HPDE6-E6E7 (cell line): Measurements from ENCODE around the gene RRAS2.
"Not testable (repeated sequence)": the region's sequence is repeated elsewhere in the genome, so short reads cannot be mapped to it uniquely, and the experiment has no call there.

Experiments
- DNase-seq: peaks from one replicate; pipeline ENCODE4 v3.0.0; 2011; ENCODE audit warnings: missing footprints; ENCODE audit errors: extremely low spot score

RRAS2 gene

DNA sequence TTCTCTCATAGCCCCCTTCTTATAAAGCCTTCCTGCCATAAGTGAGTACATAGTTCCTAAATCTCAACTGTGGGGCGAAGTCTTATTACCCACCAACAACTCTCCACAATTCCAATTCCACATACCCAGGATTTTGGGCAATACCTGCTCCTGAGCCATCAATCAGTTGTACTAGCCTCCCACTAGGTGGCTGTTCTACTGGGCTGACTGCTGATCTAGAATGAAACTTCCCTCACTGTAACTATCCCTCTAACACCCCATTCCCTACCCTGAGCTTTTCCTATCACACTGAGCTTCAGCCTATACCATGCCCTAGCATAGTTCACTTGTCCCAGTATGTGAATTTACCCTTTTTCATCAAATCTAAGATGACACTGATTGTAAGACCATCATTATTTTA lies 52.5 kb downstream of the RRAS2 start:
- no peak for DNase-seq

DNA sequence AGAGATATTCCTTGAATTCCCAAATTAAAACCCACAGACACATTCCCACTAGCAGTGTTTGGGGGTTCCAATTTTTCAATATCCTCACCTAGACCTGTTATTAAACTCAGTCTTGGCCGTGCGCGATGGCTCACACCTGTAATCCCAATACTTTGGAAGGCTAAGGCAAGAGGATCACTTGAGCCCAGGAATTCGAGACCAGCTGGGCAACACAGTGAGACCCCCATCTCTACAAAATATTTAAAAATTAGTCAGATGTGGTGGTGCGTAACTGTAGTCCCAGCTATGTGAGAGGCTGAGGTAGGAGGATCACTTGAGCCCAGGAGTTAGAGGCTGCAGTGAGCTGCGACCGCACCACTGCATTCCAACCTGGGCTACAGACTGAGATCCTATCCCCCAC lies 53.3 kb downstream of the RRAS2 start:
- no peak for DNase-seq

DNA sequence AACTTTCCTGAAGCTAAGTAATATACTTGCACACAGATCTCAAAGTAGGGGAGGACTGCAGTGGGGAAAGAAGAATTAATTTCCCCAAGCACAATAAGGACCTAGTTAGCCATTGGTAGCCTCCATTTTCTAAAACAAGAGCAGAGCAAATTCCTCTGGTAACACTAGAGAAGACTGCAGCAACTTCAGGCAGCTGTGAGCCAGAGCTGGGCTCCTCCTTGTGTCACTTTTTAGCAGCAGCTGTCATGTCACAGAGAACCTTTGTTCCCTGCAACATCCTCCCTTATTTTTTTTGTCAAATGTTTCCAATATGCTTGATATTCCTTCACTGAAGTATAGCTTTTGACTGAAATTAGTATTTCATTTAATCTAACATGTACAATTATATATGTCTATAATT lies 54.4 kb downstream of the RRAS2 start:
- no peak for DNase-seq

DNA sequence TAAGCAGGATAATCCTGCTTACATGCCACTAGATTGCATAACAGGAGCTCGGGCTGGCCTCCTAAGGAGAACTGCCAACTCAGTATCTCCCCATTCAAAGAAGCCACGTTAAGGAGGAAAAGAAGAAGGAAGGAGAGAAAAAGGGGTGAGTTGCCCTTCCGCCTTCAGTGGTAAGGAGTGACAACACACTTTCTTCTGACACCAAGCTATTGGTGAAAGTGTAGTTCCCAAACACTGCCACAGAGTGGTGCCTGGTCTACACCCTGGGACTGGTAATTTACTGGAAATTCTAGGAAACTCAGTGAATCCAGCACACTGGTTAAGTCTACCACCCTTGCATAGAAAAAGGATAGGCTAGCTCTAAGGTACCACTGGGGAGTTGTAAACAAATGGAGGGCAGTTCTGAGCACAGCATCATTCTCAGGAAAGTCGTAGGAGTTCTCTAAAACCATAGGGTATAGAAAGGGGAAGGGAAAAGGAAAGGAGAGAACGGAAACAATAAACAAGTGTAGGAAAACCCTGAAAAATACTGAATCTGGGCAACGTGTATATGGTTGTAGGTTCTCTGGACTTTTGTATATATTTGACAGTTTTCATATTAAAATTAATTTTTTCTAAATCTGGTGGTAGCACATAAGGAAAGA lies 58.2 kb downstream of the RRAS2 start:
- DNase-seq = peak; percentile 43

DNA sequence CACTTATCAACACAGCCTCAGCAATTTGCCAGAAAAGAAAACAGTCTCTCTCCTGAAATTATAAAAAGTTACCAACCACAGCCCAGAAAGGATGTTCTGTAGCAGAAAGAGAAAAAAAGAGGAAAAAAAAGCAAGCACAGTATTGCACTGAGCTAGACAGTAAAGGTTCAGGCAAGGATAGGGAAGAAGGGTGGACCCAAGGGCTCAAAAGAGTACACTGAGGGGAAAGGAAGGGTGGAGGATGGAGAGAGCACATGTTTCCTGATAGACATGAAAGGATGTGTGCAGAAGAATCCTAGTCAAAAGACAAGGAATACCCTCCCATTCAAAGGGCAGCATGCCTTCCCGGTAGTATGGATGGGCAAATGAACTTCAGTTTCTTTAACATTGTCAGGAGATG lies 59.1 kb downstream of the RRAS2 start:
- DNase-seq = no peak

DNA sequence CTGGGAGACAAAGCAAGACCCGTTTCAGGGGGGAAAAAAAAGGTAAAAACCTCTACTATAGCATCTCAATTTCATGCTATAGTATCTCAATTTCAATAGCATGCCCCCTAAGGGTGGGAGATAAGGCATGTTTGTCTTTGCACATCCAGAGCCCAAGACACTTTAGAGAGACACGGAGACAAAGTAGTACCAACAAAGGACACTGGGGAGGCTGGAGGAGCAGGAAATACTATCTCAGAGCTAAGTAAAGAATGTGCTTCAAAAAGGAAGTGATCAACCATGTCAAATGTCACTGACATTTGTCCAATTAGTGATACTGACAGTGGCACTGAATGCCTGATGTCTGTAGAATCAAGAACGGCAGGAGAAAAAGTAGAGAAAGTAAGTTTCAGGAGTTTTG lies 68.6 kb downstream of the RRAS2 start:
- DNase-seq = no peak

DNA sequence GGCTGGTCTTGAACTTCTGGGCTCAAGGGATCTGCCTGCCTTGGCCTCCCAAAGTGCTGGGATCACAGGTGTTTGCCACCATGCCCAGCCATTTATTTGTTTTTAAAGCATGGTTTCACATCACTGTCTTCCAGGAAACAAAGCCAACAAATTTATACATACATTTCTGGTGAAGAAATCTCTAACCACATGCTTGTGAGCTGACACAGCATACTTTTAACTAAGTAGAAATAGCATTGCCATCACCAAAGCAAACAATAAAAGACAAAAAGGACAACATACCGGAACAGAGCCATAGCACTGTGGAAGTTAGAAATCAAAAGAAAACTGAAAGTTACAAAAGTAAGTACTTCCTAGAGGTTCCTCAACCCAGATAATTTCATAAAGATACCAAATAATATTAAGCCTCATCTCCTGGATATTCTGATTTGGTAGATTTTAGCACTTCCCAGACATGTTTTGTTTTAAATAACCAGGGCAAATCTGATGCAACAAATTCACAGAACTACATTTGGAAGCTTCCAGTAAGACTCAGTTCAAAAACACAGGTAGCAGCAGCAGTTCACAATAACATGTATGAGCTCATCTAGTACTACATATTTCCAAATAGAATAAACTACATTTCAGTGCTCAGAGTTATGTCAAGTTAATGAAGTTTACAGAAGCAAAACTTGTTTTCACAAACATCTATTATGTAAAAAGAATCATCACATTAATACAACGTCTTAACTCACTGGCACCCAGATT lies 70.6 kb downstream of the RRAS2 start:
- no peak for DNase-seq

DNA sequence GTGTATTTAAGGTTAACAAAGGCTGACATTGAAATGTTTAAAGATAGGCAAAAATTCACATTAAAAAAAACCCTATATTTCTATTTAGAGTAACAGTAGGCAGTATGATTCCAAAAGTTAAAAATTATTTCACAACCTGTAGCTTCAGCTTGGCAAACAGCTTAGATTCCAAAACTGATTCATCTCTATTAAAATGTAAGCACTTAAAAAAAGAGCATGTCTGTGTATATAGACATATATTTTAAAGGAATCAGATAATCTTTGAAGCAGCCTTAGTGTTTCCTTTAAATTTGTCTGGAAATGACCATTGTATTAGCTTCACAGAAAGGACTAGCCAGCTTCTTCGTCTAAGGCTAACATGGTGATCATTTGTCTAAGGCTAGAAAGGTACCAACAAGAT lies 80.1 kb downstream of the RRAS2 start:
- not testable (repeated sequence) for DNase-seq

DNA sequence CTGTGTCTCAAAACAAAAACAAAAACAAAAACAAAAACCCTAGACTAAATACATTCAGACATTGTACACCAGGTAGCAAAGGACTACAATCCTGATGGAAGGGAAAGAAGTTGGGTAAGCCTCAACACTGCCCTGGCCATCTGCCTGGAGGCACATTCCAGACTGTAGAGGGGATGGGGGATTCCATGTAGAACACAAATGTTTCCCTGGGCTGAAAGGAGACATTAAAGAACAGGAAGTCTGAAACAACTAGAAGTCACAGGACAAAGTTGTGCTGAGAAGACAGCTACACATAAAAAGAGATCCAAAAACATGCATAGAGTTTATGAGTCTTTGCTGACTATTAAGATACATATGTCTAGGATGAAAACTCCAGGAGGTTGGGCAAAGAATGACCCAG lies 83.9 kb downstream of the RRAS2 start:
- DNase-seq = no peak

DNA sequence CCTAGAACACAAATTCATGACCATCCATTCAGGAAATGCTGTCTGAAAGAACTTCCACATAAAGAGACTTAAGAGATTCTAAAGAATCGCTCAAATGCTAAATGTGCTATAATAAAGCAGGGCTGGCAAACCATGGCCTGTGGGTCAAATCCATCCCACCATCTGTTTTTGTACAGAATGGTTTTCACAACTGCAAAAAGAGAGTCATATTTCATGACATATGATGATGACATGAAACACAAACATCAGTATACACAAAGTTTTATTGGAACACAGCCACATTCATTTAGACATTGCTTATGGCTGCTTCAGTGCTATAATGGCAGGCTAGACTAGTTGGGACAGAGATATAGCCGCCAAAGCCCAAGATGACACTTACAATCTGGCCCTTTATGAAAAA lies 85.1 kb downstream of the RRAS2 start:
- no peak for DNase-seq

DNA sequence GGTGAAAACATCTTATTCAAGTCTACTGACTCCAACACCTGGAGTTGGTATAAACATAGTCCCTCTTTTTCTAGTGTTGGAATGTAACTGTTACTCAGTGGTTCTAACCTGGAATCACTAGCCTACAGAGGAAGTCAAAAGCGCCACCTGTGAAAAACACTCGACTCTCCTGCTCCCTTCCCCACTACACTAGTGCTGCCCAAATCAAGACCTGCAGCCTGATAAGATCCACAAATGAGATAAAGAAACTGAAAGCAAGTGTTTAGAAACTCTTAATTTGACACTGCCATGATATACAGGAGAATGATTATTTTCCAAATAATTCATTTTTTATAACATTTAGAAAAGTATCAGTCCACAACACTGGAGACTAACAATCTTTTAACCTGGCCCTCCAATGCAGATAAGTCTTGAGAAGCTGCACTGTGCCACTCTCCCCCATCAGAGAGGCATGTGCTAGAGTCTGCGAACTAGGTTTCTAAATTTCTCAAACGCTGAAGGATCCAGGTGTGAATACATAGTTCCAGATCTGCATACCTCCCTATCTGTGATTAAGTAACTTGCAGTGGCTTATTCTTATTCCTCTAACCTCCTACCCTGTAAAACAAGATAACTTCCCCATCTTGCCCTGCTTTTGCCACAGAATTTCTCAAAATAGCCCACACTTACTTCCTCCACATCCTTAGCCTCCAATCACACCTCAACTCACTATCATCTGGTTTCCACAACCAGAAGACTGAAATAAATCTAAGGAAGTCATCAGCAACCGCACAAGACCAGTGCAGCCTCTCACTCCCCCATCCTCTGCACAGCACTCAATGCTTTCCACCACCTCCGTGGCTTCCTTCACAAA lies 88.1 kb downstream of the RRAS2 start:
- DNase-seq = no peak

DNA sequence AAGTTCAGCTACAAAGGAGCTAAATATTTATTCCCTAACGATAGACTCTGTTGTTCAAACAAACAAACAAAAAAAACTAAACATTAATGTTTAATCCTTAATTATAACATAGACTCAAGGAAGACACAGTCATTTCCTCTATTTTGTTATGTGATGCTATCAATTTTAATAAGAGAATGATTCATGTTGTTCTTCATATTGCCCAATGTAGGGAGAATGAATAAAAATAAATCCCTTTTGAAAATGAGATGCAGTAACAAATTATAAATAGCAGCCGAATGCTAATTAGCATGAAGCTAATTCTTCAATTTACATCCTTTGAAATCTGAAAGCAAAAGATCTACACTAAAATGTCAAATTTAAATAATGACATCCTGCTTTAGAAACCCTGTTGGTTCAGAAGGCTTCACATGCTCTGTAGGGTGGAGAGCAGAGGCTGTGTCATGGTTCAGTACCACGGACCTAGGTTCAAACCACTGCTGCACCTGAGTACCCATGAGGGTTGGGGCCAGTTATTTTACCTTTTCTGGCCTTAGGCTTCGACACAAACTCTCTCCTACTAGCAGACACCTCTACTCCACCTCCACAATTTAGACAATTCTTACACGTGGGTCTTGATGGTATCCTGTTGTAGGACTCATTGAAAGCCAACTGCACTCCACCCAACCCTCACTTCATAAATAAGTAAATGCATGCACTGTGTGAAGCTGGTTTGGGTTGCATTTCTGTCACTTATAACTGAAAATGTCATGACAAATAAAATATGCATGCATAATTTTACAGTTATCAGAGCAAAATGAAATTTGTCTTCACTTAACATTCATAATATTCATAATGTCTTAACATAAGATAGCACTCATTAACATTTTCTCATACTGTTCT lies 89.0 kb downstream of the RRAS2 start:
- DNase-seq = no peak

DNA sequence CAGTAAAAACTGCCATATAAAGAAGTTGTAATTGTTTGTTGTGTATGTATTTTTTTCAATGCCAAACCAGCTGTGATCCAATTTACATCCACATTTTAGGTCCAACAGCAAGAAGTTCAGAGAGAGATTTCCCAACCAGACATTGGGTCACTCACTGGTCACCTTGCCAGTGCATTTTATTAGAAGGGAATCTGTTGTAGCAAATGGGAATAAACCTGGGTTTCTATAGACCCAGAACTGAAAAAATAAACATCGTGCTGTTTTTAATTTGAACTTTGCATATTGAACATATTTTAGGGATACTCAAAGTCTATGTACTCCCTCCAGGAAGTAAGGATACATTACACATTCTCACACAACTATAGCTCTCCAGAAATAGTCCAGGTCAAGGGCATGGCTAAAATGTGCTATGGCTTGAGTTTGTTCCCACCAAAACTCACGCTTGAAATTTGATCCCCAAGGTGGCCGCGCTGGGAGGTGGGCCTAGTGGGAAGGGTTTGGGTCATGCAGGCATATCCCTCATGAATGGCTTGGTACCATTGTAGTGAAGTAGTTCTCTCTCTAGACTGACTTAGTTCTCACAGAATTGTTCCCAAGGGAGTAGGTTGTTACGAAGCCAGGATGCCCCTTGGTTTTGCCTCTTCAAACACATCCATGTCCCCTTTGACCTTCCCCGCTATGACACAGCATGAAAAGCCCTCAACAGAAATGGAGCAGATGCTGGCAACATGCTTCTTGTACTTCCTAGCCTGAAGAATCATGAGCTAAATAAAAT lies 90.9 kb downstream of the RRAS2 start:
- DNase-seq = no peak

DNA sequence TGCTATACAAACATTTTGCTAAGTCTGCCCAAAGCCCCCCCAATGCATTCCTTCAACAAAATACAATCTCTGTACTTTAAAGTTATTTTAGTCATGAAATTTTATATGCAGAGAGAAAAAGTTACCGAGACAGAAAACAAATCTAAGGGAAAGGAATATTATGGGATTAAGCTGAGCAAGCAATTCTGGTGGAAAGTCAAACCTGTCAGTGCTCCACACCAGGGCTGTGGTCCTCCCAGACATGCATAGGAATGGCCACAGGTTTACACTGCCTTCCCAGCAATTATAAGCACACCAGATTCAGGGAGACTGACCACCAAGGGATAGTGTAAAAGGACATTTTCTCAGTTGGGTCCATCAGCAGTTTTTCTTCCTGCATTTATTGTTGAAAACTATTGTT lies 92.4 kb downstream of the RRAS2 start:
- DNase-seq = no peak

DNA sequence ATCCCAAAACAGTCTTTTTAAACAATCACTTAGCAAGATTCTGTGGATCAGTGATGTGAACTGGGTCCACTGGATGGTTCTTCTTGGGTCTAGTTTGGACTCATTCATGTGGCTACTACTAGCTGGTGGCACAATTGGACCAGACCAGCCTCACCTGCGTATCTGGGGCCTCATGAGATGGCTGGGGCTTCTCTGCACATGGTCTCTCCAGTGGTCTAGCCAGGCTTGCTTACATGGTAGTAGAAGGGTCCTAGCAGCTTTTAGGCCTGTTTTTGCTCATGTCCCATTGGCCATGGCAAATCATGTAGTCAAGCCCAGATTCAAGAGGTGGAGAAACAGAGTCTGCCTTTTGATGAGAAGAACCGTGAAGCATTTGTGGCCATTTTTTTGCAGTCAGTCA lies 94.0 kb downstream of the RRAS2 start:
- no peak for DNase-seq

DNA sequence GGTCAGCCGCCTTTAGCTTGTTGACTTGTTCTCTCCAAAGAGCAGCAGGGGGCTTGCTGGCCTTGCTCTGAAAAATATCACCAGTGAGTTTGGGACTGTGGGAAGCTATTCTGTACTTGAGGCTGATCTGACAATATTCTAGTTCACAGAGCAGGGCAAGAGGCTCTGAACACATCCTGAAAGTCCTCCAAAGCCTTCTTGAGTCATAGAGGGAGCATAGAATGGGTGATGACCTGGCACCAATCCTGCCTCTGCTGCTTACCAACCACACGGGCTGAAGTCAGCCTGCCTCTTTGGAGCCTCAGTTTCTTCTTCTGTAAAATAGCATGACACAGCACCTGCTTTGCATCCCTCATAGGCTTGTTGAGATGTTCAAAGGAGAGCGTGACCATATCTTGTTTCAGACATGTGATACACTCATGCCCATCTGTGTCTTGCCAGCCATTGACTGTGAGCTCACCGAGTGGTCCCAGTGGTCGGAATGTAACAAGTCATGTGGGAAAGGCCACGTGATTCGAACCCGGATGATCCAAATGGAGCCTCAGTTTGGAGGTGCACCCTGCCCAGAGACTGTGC lies 96.6 kb downstream of the RRAS2 start:
- DNase-seq = no peak

DNA sequence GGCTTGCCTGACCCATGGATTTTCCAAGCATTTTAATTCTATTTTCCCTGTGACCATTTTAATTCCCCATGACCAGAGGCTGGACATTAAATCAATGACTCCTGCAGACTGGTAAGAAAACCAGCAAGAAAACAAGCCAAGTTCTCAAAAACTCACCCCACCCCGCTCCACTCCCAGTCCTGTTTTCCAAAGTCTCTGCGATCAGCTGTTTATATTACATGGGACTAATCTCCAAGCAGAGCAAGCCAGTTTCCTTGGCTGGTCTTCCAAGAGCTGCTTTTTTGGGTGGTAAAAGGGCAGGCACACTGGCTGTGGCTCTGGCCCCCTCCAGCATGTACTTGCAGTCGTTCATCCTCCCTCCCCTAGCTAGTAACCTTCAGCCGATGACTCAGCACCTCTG lies 97.9 kb downstream of the RRAS2 start:
- DNase-seq = no peak

DNA sequence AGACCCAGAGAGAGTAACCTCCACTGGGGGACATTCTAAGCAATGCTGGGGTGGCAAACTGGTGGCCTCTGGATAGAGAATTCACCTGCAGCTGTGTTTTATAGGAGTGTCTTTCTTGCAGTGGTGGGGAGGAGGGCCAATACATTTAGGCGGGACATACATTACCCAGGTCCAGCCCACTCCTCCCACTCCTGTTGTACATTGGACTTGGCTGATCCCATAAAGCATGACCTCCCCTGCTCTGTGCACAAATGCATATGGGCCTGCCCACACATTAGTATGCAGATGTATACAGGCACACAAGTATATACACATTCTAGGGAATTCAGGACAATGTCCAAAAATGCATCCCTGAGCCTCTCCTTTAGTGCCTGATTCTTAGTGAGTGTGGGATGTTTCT lies 99.1 kb downstream of the RRAS2 start:
- no peak for DNase-seq

DNA sequence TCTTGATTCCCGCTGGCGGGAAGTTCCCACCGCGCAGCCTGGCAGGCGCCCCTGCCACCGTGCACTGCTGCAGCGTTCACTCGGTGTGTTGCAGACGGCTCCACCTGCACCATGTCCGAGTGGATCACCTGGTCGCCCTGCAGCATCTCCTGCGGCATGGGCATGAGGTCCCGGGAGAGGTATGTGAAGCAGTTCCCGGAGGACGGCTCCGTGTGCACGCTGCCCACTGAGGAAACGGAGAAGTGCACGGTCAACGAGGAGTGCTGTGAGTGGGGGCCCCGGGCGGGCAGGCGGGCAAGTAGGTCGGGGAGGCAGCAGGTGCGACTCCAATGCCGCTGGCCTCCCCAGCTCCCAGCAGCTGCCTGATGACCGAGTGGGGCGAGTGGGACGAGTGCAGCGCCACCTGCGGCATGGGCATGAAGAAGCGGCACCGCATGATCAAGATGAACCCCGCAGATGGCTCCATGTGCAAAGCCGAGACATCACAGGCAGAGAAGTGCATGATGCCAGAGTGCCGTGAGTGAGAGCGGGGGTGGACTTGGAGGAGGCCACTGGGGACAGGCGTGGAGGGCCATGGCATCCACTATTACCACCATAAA lies 99.7 kb downstream of the RRAS2 start:
- no peak for DNase-seq

DNA sequence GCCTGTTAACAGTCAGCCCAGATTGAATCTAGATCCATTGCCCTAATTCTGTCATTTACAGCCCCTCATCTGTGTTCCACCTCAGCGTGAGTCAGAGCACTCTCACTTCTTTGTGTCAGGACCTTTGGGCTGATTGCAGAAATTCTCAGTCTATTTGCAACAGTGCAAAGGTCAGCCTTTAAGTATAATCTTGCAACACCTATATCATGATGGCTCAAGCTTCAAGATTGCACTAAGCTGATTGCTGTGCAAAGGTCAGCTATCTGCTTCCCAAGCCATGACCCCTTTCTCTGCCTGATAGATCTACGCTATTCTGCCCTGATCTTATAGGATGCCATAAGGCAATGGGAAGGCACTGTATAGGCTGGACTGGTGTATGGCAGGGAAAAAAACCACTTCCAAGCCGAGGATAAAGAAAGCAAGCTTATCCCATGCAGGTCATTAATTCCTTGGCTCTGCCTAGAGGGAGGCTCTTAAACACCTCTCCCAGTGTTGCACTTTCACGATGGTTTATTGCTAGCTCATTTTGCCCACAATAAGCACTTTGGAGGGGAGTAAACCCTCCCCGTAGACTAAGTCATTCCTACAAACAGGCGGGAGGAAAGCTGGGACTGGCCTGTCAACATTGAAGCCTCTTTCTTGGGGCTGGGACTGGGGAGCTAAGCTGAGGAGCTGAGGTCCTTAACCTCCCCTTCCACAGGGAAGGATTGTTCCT lies 100.6 kb downstream of the RRAS2 start:
- DNase-seq = peak; percentile 35
